Stomach smooth muscle (tissue), 2 donors: ENCODE results near the gene SPATA21.
"Not testable (repeated sequence)": the region's sequence is repeated elsewhere in the genome, so short reads cannot be mapped to it uniquely, and the experiment has no call there.

Source experiments
- H3K27ac ChIP-seq: one replicate; pipeline ENCODE4 v1.7.0; 2013; ENCODE audit warnings: mild to moderate bottlenecking, low read length, inconsistent platforms
- H3K27me3 ChIP-seq, 2 donors: one replicate each; pipeline ENCODE4 v1.7.0; 2013; ENCODE audit warnings: low read length in 2 of 2; ENCODE audit not compliant: insufficient read depth in 2 of 2, control insufficient read depth in 1 of 2
- H3K36me3 ChIP-seq, 2 donors: one replicate each; pipeline ENCODE4 v1.7.0; 2013; ENCODE audit warnings: low read length in 2 of 2; ENCODE audit not compliant: control insufficient read depth in 2 of 2, insufficient read depth in 2 of 2
- H3K4me1 ChIP-seq: one replicate; pipeline ENCODE4 v1.7.0; 2013; ENCODE audit warnings: low read length; ENCODE audit not compliant: control insufficient read depth, insufficient read depth
- H3K4me3 ChIP-seq, 2 donors: one replicate each; pipeline ENCODE4 v1.7.0; 2013; ENCODE audit warnings: low read length in 2 of 2
- H3K9ac ChIP-seq, 2 donors: one replicate each; pipeline ENCODE4 v1.7.0; 2013; ENCODE audit warnings: low read length in 2 of 2, mild to moderate bottlenecking in 1 of 2
- H3K9me3 ChIP-seq, 2 donors: one replicate each; pipeline ENCODE4 v1.7.0; 2013; ENCODE audit warnings: low read length in 2 of 2; ENCODE audit not compliant: control insufficient read depth in 2 of 2
- donor health status: healthy.
- donor health status: Pancreatic carcinoma.

Gene SPATA21, protein sequence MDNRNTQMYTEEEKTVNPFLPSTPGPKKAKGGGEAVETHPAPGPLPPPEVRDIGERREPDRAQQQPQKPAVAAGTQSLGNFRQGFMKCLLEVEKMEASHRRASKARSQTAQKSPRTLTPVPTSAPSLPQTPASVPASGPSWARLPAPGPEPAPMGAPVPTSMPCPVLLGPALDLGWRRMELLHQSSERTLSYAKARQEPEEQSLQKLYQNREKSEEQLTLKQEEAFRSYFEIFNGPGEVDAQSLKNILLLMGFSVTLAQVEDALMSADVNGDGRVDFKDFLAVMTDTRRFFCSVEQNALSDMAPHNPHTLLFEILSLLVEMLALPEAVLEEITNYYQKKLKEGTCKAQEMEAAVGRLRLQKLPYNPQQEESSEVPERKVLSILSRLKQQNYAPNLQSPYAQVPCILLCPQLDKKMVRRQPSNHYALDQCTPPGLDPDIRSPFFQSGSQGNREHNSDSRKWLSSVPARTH

DNA sequence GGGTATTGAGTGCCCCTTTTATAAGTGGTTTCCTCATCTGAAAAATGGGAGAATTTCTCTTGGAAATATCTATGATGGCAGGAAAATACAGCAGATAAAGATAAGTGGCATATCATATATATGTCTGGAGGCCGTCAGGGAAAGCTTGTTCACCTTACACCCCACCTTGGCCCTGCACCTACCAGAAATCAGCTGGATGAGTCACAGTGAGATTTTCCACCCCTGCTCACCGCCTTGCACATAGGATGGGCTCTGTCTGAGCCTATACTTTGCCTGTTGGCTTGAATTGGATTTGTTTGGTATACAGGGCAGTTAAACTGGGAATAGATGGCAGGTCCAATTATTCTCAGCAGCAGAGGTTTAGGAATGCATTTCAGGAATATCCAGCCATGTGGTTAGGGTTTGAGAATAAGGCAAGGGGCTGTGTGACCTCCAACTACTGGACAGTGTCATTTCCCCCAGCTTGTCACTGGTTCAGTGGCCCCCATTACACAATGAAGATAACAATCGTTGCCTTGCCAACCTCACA, at the start of gene SPATA21:
Gene SPATA21 (minus strand): TSS at position 479 of the 529 bp plus-strand sequence. CDS start 6,053 bp downstream, outside the sequence.
- H3K9ac ChIP-seq = no peak within 1 kb of the TSS
- no peak within 1 kb of the TSS for H3K27ac ChIP-seq
- H3K9me3 ChIP-seq = no peaks in the 10 kb centered on the region
- peaks cover 0 to 5% of the 10 kb centered on the region in 2 donors for H3K27me3 ChIP-seq
- H3K36me3 ChIP-seq = no peaks in the 10 kb centered on the region
- H3K4me1 ChIP-seq = peaks cover 11% of the 10 kb centered on the region
- no peak within 1 kb of the TSS for H3K4me3 ChIP-seq

DNA sequence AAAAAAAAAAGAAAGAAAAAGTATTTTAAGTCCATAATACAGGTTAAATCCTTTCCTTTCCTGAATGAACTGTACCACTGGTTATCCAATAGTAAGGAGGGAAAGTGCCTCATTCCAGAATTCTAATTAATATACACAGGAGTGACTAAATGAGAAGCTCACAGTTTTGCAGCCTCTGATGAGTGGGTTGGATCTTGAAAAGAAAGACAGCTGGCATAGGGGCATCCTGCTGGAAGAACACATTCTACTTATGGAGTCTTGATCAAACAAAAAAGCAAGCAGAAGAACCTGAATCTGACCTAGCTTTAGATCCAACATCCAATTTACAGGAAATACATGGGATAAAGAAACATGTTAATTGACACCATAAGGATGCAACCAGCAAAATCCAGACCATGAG, 49.8 kb upstream of the SPATA21 start:
- H3K9me3 ChIP-seq, H3K27ac ChIP-seq, H3K4me3 ChIP-seq, H3K9ac ChIP-seq, H3K4me1 ChIP-seq, H3K27me3 ChIP-seq: not testable (repeated sequence)
- peaks cover 11 to 19% of the 10 kb centered on the region in 2 donors for H3K36me3 ChIP-seq

DNA sequence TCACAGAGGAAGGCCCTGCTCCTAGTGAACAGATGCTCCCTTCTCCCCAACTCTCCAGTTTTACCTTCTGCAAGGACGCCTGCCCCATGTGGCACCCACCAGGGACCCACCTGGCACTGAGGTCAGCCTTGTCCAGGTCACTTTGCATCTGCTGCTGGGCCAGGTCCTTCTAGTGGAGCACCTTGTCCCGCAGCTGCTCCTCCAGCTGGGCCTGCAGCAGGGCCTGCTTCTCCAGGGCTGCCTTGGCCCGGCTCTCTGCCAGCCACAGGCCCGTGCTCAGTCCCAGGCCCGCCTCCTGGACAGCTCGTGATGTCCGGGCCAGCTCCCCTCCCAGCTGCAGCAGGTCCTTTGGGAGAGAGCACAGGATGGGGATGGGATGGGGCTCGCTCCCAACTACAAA, 49.1 kb upstream of the SPATA21 start:
- not testable (repeated sequence) for H3K4me3 ChIP-seq, H3K27ac ChIP-seq, H3K27me3 ChIP-seq, H3K9me3 ChIP-seq, H3K4me1 ChIP-seq, H3K9ac ChIP-seq
- peaks cover 11 to 19% of the 10 kb centered on the region in 2 donors for H3K36me3 ChIP-seq

DNA sequence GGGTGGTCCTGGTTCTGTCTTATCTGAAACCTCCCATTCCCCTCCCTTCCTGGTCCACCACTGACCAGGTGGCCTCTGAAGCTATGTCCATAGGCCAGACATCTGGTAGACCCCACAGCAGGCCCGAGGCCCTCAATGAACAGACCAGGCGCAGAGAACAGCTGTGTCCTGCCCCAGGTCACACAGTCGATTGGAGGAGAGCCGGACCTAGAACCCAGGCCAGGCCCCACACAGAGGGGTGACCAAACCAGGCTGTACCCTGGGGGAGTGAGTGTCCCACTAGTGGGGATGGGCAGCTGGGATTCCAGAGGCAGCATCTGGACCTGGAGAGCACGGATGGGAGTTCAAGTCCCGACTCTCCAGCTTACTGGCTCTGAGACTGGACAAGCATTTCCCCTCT, 47.7 kb upstream of the SPATA21 start:
- peaks cover 24 to 25% of the 10 kb centered on the region in 2 donors for H3K36me3 ChIP-seq
- H3K9ac ChIP-seq = no peak overlapping the region

DNA sequence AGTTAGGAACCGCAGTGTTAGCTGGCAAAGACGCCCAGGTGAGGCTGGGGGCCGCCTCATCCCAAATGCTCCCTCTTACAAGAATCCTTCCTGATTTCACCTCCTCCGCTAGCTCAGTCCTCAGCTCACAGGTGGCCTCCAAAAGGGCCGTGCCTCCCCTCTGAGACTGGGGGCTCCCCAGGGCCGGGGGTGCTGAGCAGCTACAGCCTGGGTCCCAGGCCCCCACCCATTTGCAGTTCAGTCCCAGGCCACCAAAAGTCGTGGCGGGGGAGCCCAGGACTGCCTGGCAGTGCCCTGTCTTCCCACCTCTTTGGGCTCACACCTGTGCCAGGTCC, 47.2 kb upstream of the SPATA21 start:
- H3K9me3 ChIP-seq = no peaks in the 10 kb centered on the region
- H3K4me1 ChIP-seq = no peaks in the 10 kb centered on the region
- no peak overlapping the region for H3K9ac ChIP-seq
- H3K27ac ChIP-seq = no peak overlapping the region
- no peaks in the 10 kb centered on the region for H3K27me3 ChIP-seq
- peaks cover 24 to 25% of the 10 kb centered on the region in 2 donors for H3K36me3 ChIP-seq
- H3K4me3 ChIP-seq = no peak overlapping the region

More for the DNA sequence above, 47.7 kb upstream of the SPATA21 start:
- Histone ChIP-seq H3K27ac (no peak overlapping the region), H3K9me3 (no peaks in the 10 kb centered on the region), H3K4me3 (no peak overlapping the region), H3K4me1 (no peaks in the 10 kb centered on the region), H3K27me3 (no peaks in the 10 kb centered on the region)

DNA sequence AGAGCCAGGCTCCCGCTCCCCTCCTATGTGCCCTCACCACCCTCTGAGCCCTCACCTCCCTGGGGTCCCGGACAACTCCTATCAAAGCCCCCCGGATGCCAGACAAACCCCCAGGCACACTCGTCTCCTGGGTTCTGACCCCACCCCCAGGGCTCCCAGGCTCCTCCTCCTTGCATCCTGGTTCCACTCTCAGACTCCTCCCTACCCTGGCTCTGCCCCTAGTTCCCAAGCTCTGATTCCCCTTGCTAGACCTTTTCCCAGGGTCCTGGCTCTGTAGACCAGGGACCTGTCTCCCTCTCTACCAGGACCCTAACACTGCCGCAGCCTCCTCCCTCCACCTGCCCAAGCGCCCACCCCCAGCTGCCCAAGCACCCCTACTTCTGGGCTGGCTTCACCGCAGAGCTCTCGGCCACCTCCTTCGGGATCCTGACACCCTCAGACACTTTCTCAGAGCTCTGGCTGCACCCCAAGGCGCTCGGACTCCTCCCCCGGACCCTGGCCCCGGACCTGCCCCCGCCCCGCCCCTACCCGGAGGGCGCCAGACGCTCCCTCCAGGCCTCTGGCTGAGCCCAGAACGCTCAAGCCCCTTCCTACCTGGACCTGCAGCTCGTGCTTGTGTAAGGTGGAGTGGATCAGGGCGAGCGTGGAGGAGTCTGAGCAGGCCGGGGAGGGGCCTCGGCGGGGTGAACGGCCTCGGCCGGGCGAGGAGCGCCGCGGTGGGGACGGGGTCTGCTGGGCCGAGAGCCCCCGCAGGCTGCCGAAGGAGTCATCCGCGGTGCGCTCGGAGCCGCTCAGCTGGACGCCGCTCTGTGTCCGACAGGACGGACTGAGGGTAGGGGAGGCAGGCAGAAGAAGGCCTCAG, 46.6 kb upstream of the SPATA21 start:
- H3K4me1 ChIP-seq, H3K9ac ChIP-seq, H3K9me3 ChIP-seq, H3K27ac ChIP-seq, H3K27me3 ChIP-seq, H3K4me3 ChIP-seq: not testable (repeated sequence)
- peaks cover 24 to 25% of the 10 kb centered on the region in 2 donors for H3K36me3 ChIP-seq

DNA sequence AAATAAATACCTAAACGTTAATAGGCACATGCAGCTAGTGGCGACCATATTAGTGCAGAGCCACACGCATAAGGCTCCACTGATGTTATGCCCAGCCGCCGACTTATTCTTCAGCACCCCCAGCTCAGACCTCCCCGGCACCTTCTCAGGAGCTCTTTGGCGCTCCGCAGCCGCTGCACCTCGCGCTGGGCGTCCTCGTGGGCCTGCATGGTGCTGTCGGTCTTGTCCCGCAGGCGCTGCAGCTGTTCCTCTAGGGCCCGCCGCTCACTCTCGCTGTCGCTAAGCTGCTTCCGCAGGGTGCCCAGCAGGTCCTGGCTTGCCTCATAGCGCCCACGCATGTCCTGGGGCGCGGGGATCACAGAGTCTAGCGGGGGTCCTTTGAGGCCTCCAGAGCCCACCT, 45.9 kb upstream of the SPATA21 start:
- not testable (repeated sequence) for H3K4me1 ChIP-seq, H3K27ac ChIP-seq, H3K9me3 ChIP-seq, H3K27me3 ChIP-seq, H3K4me3 ChIP-seq, H3K9ac ChIP-seq
- peaks cover 28 to 29% of the 10 kb centered on the region in 2 donors for H3K36me3 ChIP-seq

DNA sequence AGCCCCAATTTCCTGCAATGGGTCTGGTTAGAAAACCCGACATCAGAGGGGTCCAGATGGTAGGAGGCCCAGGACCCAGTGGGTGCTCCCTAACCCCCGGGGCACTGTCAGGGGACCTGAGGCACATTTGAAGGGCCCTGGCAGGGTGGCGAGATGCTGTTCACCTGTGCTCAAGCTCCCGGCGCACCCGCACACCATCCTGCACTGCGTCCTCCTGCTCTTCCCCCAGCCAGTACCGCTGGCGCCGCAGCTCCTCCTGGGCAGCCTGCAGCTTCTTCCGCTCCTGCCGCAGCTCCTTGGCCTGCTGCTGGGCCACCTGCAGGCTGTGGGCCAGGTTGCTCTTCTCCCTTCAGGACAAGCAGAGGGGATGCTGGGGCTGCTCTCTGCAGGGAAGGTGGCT, 40.9 kb upstream of the SPATA21 start:
- H3K9ac ChIP-seq = no peak overlapping the region
- peaks cover 35 to 36% of the 10 kb centered on the region in 2 donors for H3K36me3 ChIP-seq
- no peaks in the 10 kb centered on the region for H3K4me1 ChIP-seq
- H3K9me3 ChIP-seq = no peaks in the 10 kb centered on the region
- no peak overlapping the region for H3K4me3 ChIP-seq
- H3K27me3 ChIP-seq = no peaks in the 10 kb centered on the region
- no peak overlapping the region for H3K27ac ChIP-seq

DNA sequence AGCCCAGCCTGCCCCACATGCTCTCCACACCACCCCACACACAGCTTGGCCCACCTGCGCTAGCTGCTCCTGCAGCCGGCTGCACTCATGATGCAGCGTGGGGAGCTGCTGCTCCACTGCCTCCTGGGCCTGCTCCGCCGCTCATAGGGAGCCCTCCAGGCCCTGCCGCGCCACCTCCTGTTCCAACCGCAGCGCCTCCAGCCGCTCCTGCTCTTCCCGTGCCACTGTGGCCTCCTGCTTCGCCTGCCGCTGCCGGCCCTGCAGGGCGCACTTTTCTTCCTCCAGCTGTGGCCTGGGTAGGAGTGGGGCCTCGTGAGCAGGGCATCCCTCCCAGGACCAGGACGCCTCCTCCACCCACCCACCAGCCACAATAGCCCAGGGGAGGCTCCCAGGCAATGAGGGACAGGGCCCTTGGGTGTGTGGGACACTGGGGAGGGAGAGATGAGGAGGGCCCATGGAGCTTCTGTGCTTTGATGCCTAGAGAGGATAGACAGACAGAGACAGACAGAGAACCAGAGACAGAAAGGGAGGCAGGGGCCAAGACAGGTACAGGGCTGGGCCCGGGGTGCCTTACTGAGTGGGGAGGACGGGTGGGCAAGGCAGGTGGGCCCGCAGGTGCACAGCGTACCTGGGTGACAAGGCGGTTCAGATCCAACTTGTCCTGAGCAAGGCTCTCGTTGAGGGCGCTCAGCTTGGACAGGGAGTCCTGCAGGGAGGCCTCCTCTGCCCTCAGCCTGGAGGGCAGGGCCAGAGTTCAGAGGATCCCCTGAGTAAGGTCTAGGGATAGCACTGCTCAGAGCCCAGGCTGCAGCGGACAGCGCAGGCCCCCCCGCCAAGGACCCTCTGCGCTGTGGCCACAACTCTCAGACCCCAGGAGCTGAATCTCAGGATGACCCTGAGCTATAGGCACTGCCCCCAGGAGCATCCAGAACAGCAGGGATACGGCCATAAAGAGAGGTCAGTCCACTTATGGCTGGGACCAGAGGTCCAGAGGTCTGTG, 38.8 kb upstream of the SPATA21 start:
- H3K9me3 ChIP-seq, H3K4me1 ChIP-seq, H3K27me3 ChIP-seq, H3K9ac ChIP-seq, H3K4me3 ChIP-seq, H3K27ac ChIP-seq: not testable (repeated sequence)
- peaks cover 32 to 33% of the 10 kb centered on the region in 2 donors for H3K36me3 ChIP-seq

DNA sequence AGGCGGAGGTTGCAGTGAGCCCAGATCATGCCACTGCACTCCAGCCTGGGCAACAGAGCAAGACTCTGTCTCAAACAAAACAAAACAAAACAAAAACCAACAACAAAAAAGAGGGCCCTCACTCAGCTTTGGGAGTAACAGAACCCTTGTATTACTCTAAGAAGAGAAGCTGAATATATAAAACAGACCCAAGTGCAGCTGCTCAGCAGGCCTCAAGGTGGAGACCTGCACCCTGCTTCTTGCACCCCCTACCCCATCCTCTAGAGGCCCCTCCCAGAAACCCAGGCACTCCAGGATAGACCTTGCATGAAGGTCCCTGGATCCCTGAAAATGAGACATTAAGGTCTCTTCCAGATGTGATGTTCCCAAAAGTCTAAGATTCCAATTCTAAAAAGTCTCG, 37.7 kb upstream of the SPATA21 start:
- H3K36me3 ChIP-seq = peaks cover 22 to 27% of the 10 kb centered on the region in 2 donors

More for the DNA sequence above, 37.7 kb upstream of the SPATA21 start:
- not testable (repeated sequence) for H3K9me3 ChIP-seq, H3K27ac ChIP-seq, H3K4me1 ChIP-seq, H3K4me3 ChIP-seq, H3K9ac ChIP-seq, H3K27me3 ChIP-seq
